HepG2 (cell line): Measurements from ENCODE around the gene CASTOR1. TPM values are rescaled to one million over a fixed set of nuclear protein-coding genes. Genes with fewer than 3 reads are reported as not detected.

Experiments
- ATAC-seq: fragments of 200-7000 bp; cut with Tn5 transposase; 3 replicates; pipeline ENCODE4 v1.9.1; 2020; ENCODE audit warnings: mild to moderate bottlenecking, moderate library complexity
- BruUV-seq: library from RNA; stranded (reverse); fragments of 400-500 nt; replicated peaks from 2 replicates; lab custom pipeline; 2021; lab: Mats Ljungman, UMichigan
- CTCF ChIA-PET: fragments of 300-600 bp; formaldehyde crosslinking; extraction: SDS; loops from one replicate; lab custom pipeline; 2021; ENCODE audit warnings: low total read pairs, inconsistent platforms, low intra/inter-chr PET ratio; lab: Yijun Ruan, JAX
- POLR2A ChIA-PET: fragments of 350-600 bp; sonication (Branson Sonifier 250); formaldehyde crosslinking; loops from one replicate; lab custom pipeline; 2020; ENCODE audit warnings: antibody characterized with exemption, inconsistent platforms; lab: Yijun Ruan, JAX
- DNase-seq: peaks from one replicate; pipeline ENCODE4 v3.0.0-alpha.2; 2015; ENCODE audit warnings: low spot score
- FAIRE-seq: peaks from 3 replicates; lab custom pipeline; 2011; peaks lifted over from hg19 to GRCh38; lab: Jason Lieb, UNC
- H2AFZ ChIP-seq: one replicate; pipeline ENCODE4 v1.6.1; 2011; ENCODE audit warnings: low read length, inconsistent platforms
- H3K27ac ChIP-seq: fragments of 300-600 bp; 3 replicates; pipeline ENCODE4 v1.8.0; 2011; ENCODE audit warnings: mixed run types, mild to moderate bottlenecking, mixed read lengths, low read length, inconsistent platforms; ENCODE audit not compliant: insufficient read depth; ENCODE audit errors: extremely low read length
- H3K27me3 ChIP-seq, 2 experiments: fragments of 200-600 bp in 1 of 2; 2 replicates in 1 of 2; 3 replicates in 1 of 2; pipeline versions ENCODE4 v1.6.0 to v1.8.0; 2011; ENCODE audit warnings: low read length in 2 of 2, mild to moderate bottlenecking in 2 of 2, moderate library complexity in 2 of 2, inconsistent platforms in 1 of 2; ENCODE audit not compliant: insufficient read depth in 2 of 2, control insufficient read depth in 1 of 2
- H3K36me3 ChIP-seq, 2 experiments: fragments of 200-600 bp in 1 of 2; replicated peaks in 1 of 2; 2 replicates in 1 of 2; 3 replicates in 1 of 2; pipeline versions ENCODE4 v1.5.1 to v1.8.0; 2011; ENCODE audit warnings: low read length in 2 of 2, inconsistent platforms in 1 of 2; ENCODE audit not compliant: insufficient read depth in 2 of 2, control insufficient read depth in 1 of 2
- H3K4me1 ChIP-seq: 2 replicates; pipeline ENCODE4 v1.5.1; 2012; ENCODE audit warnings: low read length, inconsistent platforms; ENCODE audit not compliant: insufficient read depth
- H3K4me2 ChIP-seq: 2 replicates; pipeline ENCODE4 v1.6.0; 2011; ENCODE audit warnings: low read depth, low read length, inconsistent platforms
- H3K4me3 ChIP-seq, 3 experiments: fragments of 200-600 bp in 1 of 3; sonication (generic), shearing (Covaris generic) in 1 of 3; replicated peaks in 1 of 3; 2 replicates each; pipeline ENCODE4 v1.5.1; 2011 to 2016; ENCODE audit warnings: low read length in 3 of 3, inconsistent platforms in 2 of 3, low read depth in 2 of 3, mild to moderate bottlenecking in 2 of 3, control low read depth in 1 of 3, mixed read lengths in 1 of 3; ENCODE audit not compliant: insufficient read depth in 1 of 3
- H3K79me2 ChIP-seq: one replicate; pipeline ENCODE4 v1.6.1; 2011; ENCODE audit warnings: low read length, inconsistent platforms; ENCODE audit not compliant: insufficient read depth
- H3K9ac ChIP-seq: 2 replicates; pipeline ENCODE4 v1.6.0; 2011; ENCODE audit warnings: mild to moderate bottlenecking, low read depth, low read length, inconsistent platforms; ENCODE audit not compliant: insufficient read depth
- H3K9me3 ChIP-seq: 2 replicates; pipeline ENCODE4 v1.5.1; 2012; ENCODE audit warnings: mild to moderate bottlenecking, low read length
- H4K20me1 ChIP-seq: 2 replicates; pipeline ENCODE4 v1.6.0; 2011; ENCODE audit warnings: inconsistent platforms, mild to moderate bottlenecking, low read length, moderate library complexity; ENCODE audit not compliant: insufficient read depth
- EP300 ChIP-seq, 3 experiments: sonication (generic) in 1 of 3; formaldehyde crosslinking in 1 of 3; IDR thresholded peaks; 2 replicates each; pipeline versions ENCODE4 v1.5.1 to v1.6.1; 2011 to 2020; ENCODE audit warnings: low read depth in 2 of 3, low read length in 2 of 3, borderline replicate concordance in 1 of 3, improper control_type of control experiment in 1 of 3, mild to moderate bottlenecking in 1 of 3, missing genetic modification reagents in 1 of 3, moderate library complexity in 1 of 3
- HMGXB4 ChIP-seq, 2 experiments: sonication (generic) in 1 of 2; formaldehyde crosslinking in 1 of 2; IDR thresholded peaks; 2 replicates each; pipeline versions ENCODE4 v1.4.0 to v1.6.1; 2018 to 2020; ENCODE audit warnings: missing genetic modification reagents in 2 of 2, borderline replicate concordance in 1 of 2, low read depth in 1 of 2, mild to moderate bottlenecking in 1 of 2, missing biosample characterization in 1 of 2
- JUND ChIP-seq: sonication (generic); formaldehyde crosslinking; IDR thresholded peaks from 2 replicates; pipeline ENCODE4 v1.8.0; 2022; ENCODE audit warnings: mild to moderate bottlenecking, missing genetic modification reagents
- NCOA1 ChIP-seq: sonication (generic); formaldehyde crosslinking; IDR thresholded peaks from 2 replicates; pipeline ENCODE4 v1.9.0; 2021; ENCODE audit warnings: missing genetic modification reagents
- NFKB2 ChIP-seq: sonication (generic); formaldehyde crosslinking; IDR thresholded peaks from 2 replicates; pipeline ENCODE4 v1.4.0; 2020; ENCODE audit warnings: missing genetic modification reagents, borderline replicate concordance
- PAX8 ChIP-seq: sonication (generic); formaldehyde crosslinking; IDR thresholded peaks from 2 replicates; pipeline ENCODE4 v1.8.0; 2022; ENCODE audit warnings: mild to moderate bottlenecking, missing genetic modification reagents, borderline replicate concordance
- PLRG1 ChIP-seq: fragments of 450-650 bp; conservative IDR thresholded peaks from 2 replicates; pipeline ENCODE4 v1.6.1; 2016
- RBM22 ChIP-seq: fragments of 200-400 bp; formaldehyde crosslinking; optimal IDR thresholded peaks from 2 replicates; pipeline ENCODE3; 2017; ENCODE audit warnings: mild to moderate bottlenecking, low read length, moderate library complexity
- SALL1 ChIP-seq: sonication (generic); formaldehyde crosslinking; IDR thresholded peaks from 2 replicates; pipeline ENCODE4 v1.8.0; 2022; ENCODE audit warnings: mild to moderate bottlenecking, missing genetic modification reagents
- ZBTB37 ChIP-seq: sonication (generic); formaldehyde crosslinking; IDR thresholded peaks from 2 replicates; pipeline ENCODE4 v1.4.0; 2020; ENCODE audit warnings: mild to moderate bottlenecking, missing genetic modification reagents
- ZKSCAN8 ChIP-seq: IDR thresholded peaks from 2 replicates; pipeline ENCODE4 v1.6.1; 2016; ENCODE audit warnings: borderline replicate concordance, missing genetic modification reagents, missing compliant biosample characterization
- ZNF138 ChIP-seq: sonication (generic); formaldehyde crosslinking; IDR thresholded peaks from 2 replicates; pipeline ENCODE4 v1.5.0; 2020; ENCODE audit warnings: mild to moderate bottlenecking, low read depth, missing genetic modification reagents
- ZNF564 ChIP-seq: sonication (generic); formaldehyde crosslinking; IDR thresholded peaks from 2 replicates; pipeline ENCODE4 v1.8.1; 2023; ENCODE audit warnings: mild to moderate bottlenecking, missing genetic modification reagents
- ZNF713 ChIP-seq: sonication (generic); formaldehyde crosslinking; IDR thresholded peaks from 2 replicates; pipeline ENCODE4 v1.4.0; 2020; ENCODE audit warnings: mild to moderate bottlenecking, missing genetic modification reagents
- WGBS: methylation state at CpG from one replicate; pipeline ENCODE4 v1.1.6; 2017; ENCODE audit warnings: low lambda C conversion rate; 5-methylcytosine and 5-hydroxymethylcytosine counted together
- in situ Hi-C: cut with HindIII; loops from 2 replicates; pipeline ENCODE4 v1.10.0; 2017; ENCODE audit warnings: low pct_unique_long_range_greater_than_20kb; ENCODE audit not compliant: extremely low pct_ligation_motif_present
- intact Hi-C: fragments of 100-400 bp; cut with micrococcal nuclease; formaldehyde crosslinking; loops from one replicate; pipeline ENCODE4 v1.10.0; 2022; ENCODE audit not compliant: unreplicated experiment
- polyA plus RNA-seq, 8 experiments: library from polyadenylated mRNA; depleted of rRNA in 3 of 8; stranded (reverse) in 7 of 8; unstranded in 1 of 8; fragments of >200 nt; fragmentation: Illumina TruSeq in 4 of 8; extraction: Trizol in 4 of 8; gene quantifications; 2 replicates each; pipeline versions ENCODE4 v1.2.1 to v1.2.3, GENCODE V29; 2011 to 2016; ENCODE audit warnings: low read depth in 4 of 8, missing spikeins in 1 of 8, mixed read lengths in 1 of 8; ENCODE audit not compliant: insufficient read depth in 1 of 8
- total RNA-seq, 5 experiments: library from RNA; depleted of rRNA; stranded (reverse); fragments of >200 nt; fragmentation: Illumina TruSeq; extraction: Trizol; gene quantifications; 2 replicates each; pipeline ENCODE4 v1.2.3, GENCODE V29; 2016; ENCODE audit warnings: low read depth in 1 of 5

CASTOR1 gene
- total and polyA plus RNA-seq, 2 of the 13 experiments (the other 11 are each of a cell fraction or from before 2014, with no cell fraction given), result 2.6 to 4.4 TPM

GRCh38 chr22:30284172-30284571 lies 5.1 kb downstream of the CASTOR1 start:
- DNase-seq (no peak), ATAC-seq (no peak), FAIRE-seq (no peak)
- in situ Hi-C loops, result no loop called here
- ChIA-PET POLR2A (no interaction called here), CTCF (no interaction called here)
- Histone ChIP-seq H3K4me1 (peaks cover 12% of the 10 kb centered on the region), H3K36me3 (no peaks in the 10 kb centered on the region), H3K27ac (no peak overlapping the region), H3K27me3 (no peaks in the 10 kb centered on the region; a peak in 1 of 5 replicates), H3K9me3 (no peaks in the 10 kb centered on the region), H3K9ac (no peak overlapping the region), H3K79me2 (no peaks in the 10 kb centered on the region), H2AFZ (no peak overlapping the region), H4K20me1 (no peaks in the 10 kb centered on the region), H3K4me3 (no peak overlapping the region), H3K4me2 (no peak overlapping the region)
- intact Hi-C loops, result no loop called here
- no TSS peak for BruUV-seq
- TF ChIP-seq JUND (CRISPR knock-in tag) (no peak), ZNF564 (CRISPR knock-in tag) (no peak), SALL1 (no peak), HMGXB4 (CRISPR knock-in tag; IDR thresholded peaks at IDR 0.05; ENCODE audit: borderline replicate concordance in 1 of 2, low read depth in 1 of 2) (no peak), ZBTB37 (CRISPR knock-in tag) (no peak), NCOA1 (CRISPR knock-in tag) (no peak), ZNF138 (CRISPR knock-in tag) (no peak), NFKB2 (CRISPR knock-in tag) (no peak), ZKSCAN8 (CRISPR knock-in tag) (no peak), ZNF713 (CRISPR knock-in tag) (no peak), RBM22 (no peak), PLRG1 (no peak), PAX8 (CRISPR knock-in tag) (no peak), EP300 (IDR thresholded peaks at IDR 0.05; ENCODE audit: low read depth in 2 of 2, low read length in 2 of 2) (no peak), EP300 (CRISPR knock-in tag; IDR thresholded peaks at IDR 0.05; ENCODE audit: borderline replicate concordance) (no peak)
- 72% methylated on average over 6 of the region's 9 CpGs for WGBS
